ENCODE measurements around the gene SLC16A10.
"Not testable (repeated sequence)": the region's sequence is repeated elsewhere in the genome, so short reads cannot be mapped to it uniquely, and the experiment has no call there.

SLC16A10 gene

GRCh38 chr6:111087106-111087835 is at the start of gene SLC16A10:
Gene SLC16A10 (plus strand): TSS chr6:111087503. CDS start chr6:111087753, 250 bp downstream.
- peak; percentile 89 for DNase-seq (ENCODE audit: low spot score)

DNA sequence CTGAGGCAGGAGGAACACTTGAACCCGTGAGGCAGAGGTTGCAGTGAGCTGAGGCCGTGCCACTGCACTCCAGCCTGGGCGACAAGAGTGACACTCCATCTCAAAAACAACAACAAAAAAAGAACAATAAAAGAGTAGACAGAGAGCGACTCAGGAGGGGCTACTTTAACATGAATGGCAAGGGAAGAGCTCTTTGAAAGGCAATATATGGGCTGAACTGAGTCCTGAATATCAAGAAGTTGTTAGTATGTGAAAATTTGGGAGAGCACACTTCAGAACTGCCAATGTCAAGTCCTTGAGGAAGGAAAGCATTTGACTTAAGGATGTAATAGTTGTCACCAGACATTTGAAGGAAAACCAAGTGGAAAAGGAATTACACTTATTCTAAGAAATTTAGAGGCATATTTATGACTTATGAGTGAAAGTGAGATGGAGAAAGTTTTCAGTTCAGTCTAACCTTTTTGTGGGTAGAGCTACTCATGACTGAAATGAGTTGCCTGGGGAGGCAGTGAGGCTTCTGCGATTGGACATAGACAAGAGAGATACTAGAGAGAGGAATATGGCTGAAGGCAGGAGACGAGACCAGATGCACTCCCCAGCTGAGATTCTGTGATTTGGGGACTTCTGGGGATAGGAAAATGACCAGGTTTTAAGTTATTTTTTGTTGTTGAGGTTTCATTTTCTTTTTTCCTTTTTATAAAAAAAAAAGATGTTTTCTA is 48.6 kb upstream of the SLC16A10 start:
- DNase-seq (ENCODE audit: low spot score) = no peak

- no peak for DNase-seq (ENCODE audit: low spot score)
These were observed 45.4 kb upstream of the SLC16A10 start for GRCh38 chr6:111041917-111042316.

DNA sequence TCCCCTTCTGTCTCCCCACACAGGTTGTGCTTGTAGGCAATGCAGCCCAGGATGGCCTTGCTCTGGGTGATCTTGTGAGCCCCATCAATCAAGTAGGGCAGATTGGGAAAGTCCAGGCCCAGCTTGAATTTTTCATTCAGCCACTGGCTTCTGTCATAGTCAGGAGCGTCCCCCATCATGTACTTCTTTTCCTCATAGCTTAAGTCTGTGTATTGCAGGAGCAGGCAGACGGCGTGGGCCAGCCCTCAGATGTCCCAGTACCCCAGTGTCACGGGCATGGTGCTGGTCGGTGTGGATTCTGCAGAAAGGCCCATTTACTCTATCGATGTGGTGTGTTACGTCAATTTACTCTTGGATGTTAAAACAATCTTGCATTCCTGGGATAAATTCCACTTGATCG is 40.1 kb upstream of the SLC16A10 start:
- no peak for DNase-seq (ENCODE audit: low spot score)

- no peak for DNase-seq (ENCODE audit: low spot score)
These were observed 36.9 kb upstream of the SLC16A10 start for GRCh38 chr6:111050261-111051023.

DNA sequence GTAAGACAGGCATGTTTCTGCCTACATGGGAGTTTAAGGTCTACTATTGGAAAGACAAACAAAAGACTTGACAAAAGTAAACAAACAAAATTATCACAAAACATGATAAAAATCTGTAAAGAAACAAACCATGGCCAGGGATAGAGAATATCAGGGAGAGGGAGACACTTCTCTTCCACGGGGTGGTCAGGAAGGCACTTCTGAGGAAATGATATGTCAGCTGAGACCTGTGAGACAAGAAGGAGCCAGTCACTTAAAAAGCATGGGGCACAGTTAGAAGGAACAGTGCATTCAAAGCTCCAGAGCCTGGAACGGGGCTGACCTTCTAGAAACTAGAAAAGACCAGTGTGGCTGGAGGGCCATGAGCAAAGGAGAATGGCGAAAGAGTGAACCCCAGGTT is 35.1 kb upstream of the SLC16A10 start:
- DNase-seq (ENCODE audit: low spot score) = no peak

GRCh38 chr6:111057074-111057752 is 30.1 kb upstream of the SLC16A10 start:
- DNase-seq (ENCODE audit: low spot score) = peak; percentile 25

GRCh38 chr6:111061508-111061907 is 25.8 kb upstream of the SLC16A10 start:
- no peak for DNase-seq (ENCODE audit: low spot score)

DNA sequence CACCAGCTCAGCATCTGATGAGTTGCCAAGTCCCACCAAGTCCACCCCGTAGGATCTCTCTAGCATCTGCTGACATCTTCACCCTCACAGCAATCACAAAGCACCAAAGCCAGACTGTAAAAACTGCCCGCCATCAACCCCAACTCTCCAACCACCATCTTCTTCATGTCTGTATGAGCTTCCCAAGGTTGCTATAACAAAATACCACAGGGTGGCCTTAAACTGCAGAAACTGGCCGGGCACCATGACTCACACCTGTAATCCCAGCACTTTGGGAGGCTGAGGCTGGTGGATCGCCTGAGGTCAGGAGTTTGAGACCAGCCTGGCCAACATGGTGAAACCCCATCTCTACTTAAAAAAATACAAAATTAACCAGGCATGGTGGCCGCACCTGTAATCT is 25.3 kb upstream of the SLC16A10 start:
- not testable (repeated sequence) for DNase-seq (ENCODE audit: low spot score)

- not testable (repeated sequence) for DNase-seq (ENCODE audit: low spot score)
These were observed 24.4 kb upstream of the SLC16A10 start for GRCh38 chr6:111062860-111063259.

DNA sequence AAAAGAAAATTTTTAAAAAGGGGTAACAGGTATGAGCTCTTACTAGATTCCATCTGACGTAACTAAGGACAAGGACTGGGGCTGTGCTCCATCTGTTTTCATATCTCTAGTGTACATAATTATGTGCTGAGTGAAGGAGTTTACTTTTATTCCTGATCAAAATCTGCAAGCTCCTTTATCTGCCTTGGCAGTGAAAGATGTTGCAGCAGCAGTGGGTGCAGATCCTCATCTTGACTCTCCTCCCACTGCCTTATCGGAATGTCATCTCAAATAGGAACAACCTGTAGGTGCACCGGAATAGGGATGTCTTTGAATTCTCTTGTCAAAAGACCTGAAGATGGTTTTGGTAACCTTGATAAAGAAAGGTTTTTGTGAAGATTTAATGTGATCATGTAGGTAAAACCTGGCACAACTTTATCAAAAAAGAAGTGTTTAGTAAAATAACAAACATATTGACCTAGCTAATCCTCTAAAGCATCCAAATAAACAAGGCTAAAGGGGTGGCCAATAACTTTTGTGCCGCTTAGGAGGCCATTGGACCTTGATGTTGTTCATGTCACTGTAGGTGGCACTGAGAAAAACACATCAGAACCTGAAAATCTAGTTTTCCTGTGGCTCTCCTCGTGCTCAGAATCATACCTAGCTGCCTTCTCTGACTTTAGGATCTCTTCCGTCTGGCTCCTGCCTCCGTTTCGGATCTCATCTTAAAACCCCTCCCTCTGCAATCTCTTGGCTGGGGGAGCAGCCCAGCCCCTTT is 19.0 kb upstream of the SLC16A10 start:
- no peak for DNase-seq (ENCODE audit: low spot score)

GRCh38 chr6:111068866-111069234 is 18.5 kb upstream of the SLC16A10 start:
- DNase-seq (ENCODE audit: low spot score) = no peak

DNA sequence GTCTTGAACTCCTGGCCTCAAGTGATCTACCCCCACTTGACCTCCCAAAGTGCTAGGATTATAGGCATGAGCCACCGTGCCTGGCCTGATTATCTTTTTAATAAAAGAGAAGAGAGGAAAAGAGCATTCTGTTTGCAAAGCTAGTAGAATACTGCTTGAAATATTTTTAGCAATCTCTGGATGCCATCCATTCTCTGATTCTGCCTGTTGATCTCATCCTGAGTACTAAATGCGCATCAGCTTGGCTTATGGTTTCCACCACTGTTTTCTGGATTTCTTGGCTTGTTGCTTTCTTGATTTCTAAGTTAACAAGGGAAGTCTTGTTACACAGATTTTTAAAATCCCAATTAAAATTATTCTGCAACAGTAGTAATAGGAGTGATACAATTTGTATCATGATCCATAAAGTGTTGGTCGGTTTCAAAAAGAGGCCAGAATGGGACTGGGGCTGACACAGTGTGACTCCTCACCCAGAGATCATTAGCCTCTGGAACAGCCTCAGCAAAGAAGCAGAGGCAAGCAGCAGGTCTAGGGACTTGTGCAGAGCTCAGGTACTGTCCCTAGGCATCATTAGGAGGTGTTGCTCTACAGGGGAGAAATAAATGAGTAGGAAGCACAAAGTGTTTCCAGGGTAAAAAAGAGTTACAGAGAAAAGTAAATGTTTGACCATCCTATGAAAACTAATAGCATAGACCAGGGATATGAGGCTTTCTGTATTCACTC is 17.8 kb upstream of the SLC16A10 start:
- DNase-seq (ENCODE audit: low spot score) = no peak

DNA sequence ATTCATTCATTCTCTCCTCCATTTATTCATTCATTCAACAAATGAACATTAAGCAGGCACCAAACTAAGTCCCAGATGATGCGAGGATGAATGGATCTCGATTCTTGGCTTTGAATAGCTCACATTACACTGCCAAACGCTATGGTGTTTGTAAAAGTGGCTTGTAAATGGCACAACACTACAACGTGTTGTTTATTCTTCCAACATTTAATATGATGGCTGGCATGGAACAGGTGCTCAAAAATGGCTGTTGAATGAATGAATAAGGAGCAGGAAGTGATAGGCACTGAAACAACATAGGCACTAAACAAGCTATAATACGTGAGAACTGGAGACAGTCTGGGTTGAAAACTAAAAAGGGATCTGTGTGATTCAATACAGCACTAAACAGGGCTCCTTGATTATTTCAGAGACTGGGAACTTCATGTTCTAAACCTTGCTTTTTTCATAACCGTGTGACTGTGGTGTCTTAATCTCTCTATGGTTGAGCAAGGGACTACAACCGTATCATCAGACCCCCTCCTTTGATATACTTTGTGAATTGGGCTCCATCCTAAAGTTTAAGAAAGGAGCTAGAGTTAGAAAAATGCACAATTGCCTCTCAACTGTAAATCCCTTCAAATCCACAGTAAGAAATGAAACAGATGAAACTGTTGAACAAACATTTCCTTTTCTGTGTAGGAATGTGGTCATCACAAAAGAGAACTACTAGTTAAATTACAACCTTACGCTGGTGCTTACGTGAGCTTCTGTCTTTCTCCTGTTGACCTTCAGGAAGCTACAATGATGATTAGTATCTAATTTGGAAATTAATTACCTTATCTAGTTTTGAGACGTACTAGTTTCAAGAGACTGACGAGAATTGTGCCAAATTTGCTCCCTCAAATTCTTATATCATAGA is 16.9 kb upstream of the SLC16A10 start:
- DNase-seq (ENCODE audit: low spot score) = no peak

DNA sequence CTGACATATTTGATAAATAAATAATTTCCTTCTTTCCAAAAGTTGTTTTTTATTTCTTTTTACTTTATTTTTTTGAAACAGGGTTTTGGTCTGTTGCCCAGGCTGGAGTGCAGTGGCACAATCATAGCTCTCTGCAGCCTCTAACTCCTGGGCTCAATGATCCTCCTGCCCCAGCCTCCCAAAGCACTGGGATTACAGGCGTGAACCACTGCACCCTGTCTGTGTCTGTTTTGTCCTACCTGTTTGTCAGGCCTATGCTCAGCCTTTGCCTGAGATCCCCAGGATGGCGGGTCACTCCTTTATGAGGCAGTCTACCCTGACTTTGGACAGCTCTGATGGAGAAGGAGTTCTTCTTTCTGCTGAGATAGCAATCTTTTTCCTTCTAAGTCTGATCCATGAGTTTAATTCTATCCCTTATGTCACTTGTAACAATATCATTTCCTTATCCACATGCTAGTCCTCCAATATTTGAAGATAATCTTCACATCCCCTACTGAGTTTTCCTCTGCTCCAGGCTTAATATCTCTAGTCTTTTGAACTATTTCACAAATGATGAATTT is 14.4 kb upstream of the SLC16A10 start:
- no peak for DNase-seq (ENCODE audit: low spot score)

DNA sequence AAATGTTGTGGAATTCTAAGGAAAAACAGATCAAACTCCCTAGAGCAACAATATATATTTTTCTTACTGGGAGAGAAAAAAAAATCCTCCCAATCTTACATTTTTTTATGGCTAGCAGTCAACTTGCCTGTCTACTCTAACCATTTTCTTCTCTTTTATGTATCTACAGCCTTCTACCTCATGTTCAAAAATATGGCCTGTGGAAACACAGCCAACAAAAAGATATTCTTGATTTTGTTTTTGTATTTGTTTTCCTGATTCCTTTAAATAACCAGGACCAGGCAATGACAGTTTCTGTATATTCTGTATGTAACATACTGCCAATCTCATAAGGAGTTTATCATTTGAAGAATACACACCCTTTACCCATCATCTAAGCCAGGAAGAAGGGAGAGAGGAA is 13.0 kb upstream of the SLC16A10 start:
- DNase-seq (ENCODE audit: low spot score) = no peak

DNA sequence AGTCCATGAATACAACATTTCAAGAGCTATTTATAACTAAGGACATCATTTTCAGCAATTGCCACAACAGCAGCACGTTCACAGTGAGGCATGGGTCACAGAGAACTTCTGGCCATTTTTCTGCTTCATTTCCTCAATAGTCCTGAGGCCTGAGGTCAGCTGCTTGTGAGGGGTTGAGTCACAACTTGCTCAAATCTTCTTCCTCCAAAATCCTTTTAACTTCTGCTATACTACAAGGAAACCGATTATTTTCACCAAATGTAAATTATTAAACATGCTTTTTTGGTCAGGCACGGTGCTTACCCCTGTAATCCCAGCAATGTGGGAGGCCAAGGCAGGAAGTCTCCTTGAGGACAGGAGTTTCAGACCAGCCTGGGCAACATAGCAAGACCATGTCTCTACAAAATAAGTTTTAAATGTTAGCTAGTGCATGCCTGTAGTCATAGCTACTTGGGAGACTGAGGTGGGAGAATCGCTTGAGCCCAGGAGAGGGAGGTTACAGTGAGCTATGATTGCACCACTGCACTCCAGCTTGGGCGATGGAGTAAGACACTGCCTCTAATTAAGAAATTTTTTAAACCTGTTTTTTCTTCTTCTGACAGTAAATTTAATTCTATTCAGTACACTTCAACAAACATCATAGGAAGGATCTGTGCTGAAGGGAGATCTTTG is 11.1 kb upstream of the SLC16A10 start:
- DNase-seq (ENCODE audit: low spot score) = no peak

GRCh38 chr6:111080698-111081097 is 6.6 kb upstream of the SLC16A10 start:
- DNase-seq (ENCODE audit: low spot score) = no peak

DNA sequence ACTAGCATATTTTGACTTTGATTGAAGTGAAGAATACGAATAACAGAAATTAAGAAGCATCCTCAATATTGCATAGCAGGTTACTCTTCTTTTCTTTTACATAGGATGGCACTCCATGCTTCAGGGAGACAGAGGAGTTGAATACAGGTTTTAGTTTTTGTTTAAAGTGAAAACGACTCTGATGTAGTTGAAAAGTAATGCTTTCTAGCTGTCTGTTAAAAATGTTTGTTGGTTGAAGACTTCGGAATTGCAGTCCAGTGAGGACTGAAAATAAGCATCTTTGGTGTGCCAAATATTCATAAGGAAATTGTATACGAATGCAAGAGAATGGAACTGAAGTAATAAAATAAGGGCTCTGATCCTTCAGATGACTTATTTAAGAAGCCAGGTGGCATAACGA is 618 bp upstream of the SLC16A10 start:
- no peak for DNase-seq (ENCODE audit: low spot score)

All from germinal center (tissue), 1 donor.